G401.6 (cell line): ENCODE data around the gene AQP9.

ENCODE experiments used
- FAIRE-seq: peaks from 2 replicates; lab custom pipeline; 2012; peaks lifted over from hg19 to GRCh38; lab: Jason Lieb, UNC

The AQP9 gene

GRCh38 chr15:58228718-58229117, 90.5 kb downstream of the AQP9 start:
- no peak for FAIRE-seq

GRCh38 chr15:58229297-58229768, 91.2 kb downstream of the AQP9 start:
- FAIRE-seq = no peak

GRCh38 chr15:58232281-58233065, 94.3 kb downstream of the AQP9 start:
- no peak for FAIRE-seq

GRCh38 chr15:58233341-58233740, 95.2 kb downstream of the AQP9 start:
- FAIRE-seq = no peak
